ENCODE measurements around the gene CFAP91.

- TF ChIP-seq CTCF (IDR thresholded peaks at IDR 0.05): no peak
- TF ChIP-seq POLR2A (IDR thresholded peaks at IDR 0.05): no peak
These were observed 31.0 kb downstream of the CFAP91 start for GRCh38 chr3:119733812-119734211.

Measured in thyroid gland (tissue), 4 donors.